Effector memory CD4-positive, alpha-beta T cell (primary cell): Measurements from ENCODE around the gene CHD9.
"Not testable (repeated sequence)": the region's sequence is repeated elsewhere in the genome, so short reads cannot be mapped to it uniquely, and the experiment has no call there.

ENCODE experiments used
- DNase-seq, 3 donors: peaks; one replicate each; pipeline ENCODE4 v3.0.0-alpha.2; 2020
- H3K27ac ChIP-seq: 2 replicates; pipeline ENCODE4 v1.7.0; 2013; ENCODE audit warnings: mild to moderate bottlenecking, low read length, moderate library complexity; ENCODE audit not compliant: insufficient read depth, poor library complexity, severe bottlenecking
- H3K27me3 ChIP-seq: replicated peaks from 2 replicates; pipeline ENCODE4 v1.7.0; 2013; ENCODE audit warnings: mild to moderate bottlenecking, low read length; ENCODE audit not compliant: insufficient read depth, control insufficient read depth, poor library complexity, severe bottlenecking
- H3K36me3 ChIP-seq: 2 replicates; pipeline ENCODE4 v1.7.0; 2013; ENCODE audit warnings: mild to moderate bottlenecking, low read length, moderate library complexity; ENCODE audit not compliant: control insufficient read depth, insufficient read depth
- H3K4me1 ChIP-seq: 2 replicates; pipeline ENCODE4 v1.7.0; 2013; ENCODE audit warnings: low read length, mild to moderate bottlenecking; ENCODE audit not compliant: control insufficient read depth, insufficient read depth, poor library complexity, severe bottlenecking
- H3K4me3 ChIP-seq: 2 replicates; pipeline ENCODE4 v1.7.0; 2013; ENCODE audit warnings: low read length, low read depth, mild to moderate bottlenecking; ENCODE audit not compliant: insufficient read depth, poor library complexity, severe bottlenecking
- H3K9me3 ChIP-seq: 2 replicates; pipeline ENCODE4 v1.7.0; 2013; ENCODE audit warnings: mild to moderate bottlenecking, low read length, moderate library complexity; ENCODE audit not compliant: control insufficient read depth

Gene CHD9

DNA sequence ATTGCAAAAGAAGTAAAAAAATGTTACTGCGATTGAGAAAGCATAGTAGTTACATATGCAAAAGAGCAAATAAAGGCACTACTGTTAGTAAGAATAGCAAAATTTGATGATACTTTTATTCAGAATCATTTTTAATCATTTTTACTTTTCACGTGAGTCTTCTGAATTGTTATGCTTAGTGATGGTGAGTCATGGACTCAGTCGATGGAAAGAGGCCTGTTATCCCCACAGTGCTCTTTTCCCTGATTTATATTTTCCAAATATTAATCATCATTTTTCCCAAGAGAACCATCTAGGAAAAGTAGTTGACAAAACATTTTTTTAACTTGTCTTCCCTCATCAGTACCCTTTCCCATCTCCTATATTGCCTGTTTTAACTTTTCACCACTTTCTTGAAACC is 181.1 kb downstream of the CHD9 start:
- Histone ChIP-seq H3K4me1 (no peaks in the 10 kb centered on the region), H3K27ac (no peak overlapping the region), H3K27me3 (no peaks in the 10 kb centered on the region), H3K4me3 (no peak overlapping the region), H3K9me3 (no peaks in the 10 kb centered on the region), H3K36me3 (peaks cover 5% of the 10 kb centered on the region)
- DNase-seq = no peak

DNA sequence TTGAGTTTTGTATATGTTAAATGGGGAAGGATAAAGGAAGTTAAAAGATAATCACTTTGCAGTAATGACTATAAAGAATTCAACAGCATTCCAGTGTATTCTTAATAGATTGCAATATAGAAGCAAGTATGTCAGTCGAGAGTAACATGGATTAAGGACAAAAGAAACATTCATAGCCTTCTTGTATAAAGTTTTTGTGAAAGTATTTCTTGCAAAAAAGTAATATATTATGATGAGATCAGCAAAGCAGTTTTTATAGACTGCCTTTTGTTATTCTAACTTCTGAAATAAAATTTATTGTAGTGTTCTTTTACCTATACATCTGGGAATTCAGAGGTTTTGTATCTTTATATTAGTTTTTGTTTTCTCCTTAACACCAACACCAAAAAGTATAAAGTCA is 194.5 kb downstream of the CHD9 start:
- Histone ChIP-seq H3K9me3 (no peaks in the 10 kb centered on the region), H3K27ac (no peak overlapping the region), H3K36me3 (peaks cover 16% of the 10 kb centered on the region), H3K4me1 (no peaks in the 10 kb centered on the region), H3K27me3 (no peaks in the 10 kb centered on the region), H3K4me3 (no peak overlapping the region)
- no peak for DNase-seq

DNA sequence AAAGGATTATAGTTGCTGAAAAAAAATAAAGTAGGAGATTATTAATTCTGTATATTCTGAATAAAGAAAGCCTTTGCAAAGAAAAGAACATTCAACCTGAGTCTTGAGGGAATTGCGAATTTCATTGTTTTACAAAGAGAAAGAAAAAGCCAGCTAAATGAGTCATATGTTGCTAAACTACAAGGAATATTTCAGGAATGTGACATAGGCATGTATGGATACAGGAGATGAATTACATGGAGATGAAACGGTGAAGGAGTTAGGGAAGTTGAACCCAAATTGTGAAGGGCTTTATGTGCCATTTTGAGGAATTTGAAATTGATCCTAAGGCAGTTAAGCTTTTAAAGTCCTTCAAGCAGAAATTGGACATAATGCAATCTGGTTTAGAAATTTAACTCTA is 202.2 kb downstream of the CHD9 start:
- no peaks in the 10 kb centered on the region for H3K27me3 ChIP-seq
- no peak overlapping the region for H3K27ac ChIP-seq
- H3K4me1 ChIP-seq = no peaks in the 10 kb centered on the region
- H3K36me3 ChIP-seq = peaks cover 12% of the 10 kb centered on the region
- H3K9me3 ChIP-seq = no peaks in the 10 kb centered on the region
- DNase-seq = no peak
- H3K4me3 ChIP-seq = no peak overlapping the region

DNA sequence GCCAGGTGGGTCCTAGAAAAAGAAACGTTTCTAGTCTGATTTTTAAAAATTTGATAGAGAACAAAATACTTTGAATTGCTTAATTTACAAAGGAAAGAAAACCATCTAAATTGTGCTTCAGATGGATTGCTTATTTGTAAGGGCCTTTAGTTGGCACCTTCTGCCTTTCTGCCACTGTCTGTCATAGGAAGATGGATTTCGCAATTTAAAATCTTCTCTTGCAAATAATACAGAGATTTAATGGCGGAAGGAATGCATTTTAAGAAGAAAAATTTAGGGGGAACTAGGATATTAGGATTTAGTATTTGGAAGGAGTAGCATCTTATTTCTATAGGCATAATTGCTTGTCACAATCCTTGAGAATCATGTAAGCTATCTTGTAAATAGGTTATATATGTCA is 204.0 kb downstream of the CHD9 start:
- no peak for DNase-seq
- no peak overlapping the region for H3K4me3 ChIP-seq
- no peaks in the 10 kb centered on the region for H3K4me1 ChIP-seq
- H3K9me3 ChIP-seq = no peaks in the 10 kb centered on the region
- no peaks in the 10 kb centered on the region for H3K27me3 ChIP-seq
- H3K27ac ChIP-seq = no peak overlapping the region
- H3K36me3 ChIP-seq = peaks cover 16% of the 10 kb centered on the region

DNA sequence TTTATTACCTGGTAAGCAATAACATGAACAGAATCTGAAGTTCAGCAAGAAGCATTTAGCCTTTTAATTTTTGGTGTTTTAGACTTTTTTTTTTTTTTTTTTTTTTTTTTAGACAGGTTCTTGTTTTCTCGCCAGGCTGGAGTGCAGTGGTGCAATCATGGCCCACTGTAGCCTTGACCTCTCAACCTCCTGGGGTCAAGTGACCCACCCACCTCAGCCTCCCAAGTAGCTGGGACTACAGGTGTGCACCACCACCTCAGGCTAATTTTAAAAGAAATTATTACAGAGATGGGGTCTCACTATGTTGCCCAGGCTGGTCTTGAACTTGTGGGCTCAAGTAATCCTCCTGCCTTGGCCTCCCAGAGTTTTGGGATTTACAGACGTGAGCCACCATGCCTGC is 206.5 kb downstream of the CHD9 start:
- DNase-seq = no peak

DNA sequence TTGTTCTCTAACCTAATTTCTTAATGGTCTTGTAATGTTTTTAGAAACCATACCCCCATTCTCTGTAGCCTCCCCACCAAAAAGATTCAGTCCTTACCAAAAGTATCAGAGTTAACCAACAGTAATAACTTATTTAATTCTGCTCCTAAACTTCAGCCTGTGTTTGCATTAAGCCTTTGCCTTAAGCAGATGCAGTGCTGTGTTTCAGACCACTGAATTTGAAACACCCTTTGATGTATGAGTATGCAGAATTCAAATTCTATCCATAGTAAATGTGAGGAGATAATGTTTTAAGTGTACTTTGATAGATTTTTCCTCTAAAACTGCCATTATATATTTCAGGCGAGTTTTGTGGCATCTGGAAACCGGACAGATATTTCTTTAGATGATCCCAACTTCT is 207.9 kb downstream of the CHD9 start:
- no peaks in the 10 kb centered on the region for H3K27me3 ChIP-seq
- no peak for DNase-seq
- H3K9me3 ChIP-seq = no peaks in the 10 kb centered on the region
- peaks cover 11% of the 10 kb centered on the region for H3K36me3 ChIP-seq
- no peaks in the 10 kb centered on the region for H3K4me1 ChIP-seq
- H3K27ac ChIP-seq = no peak overlapping the region
- H3K4me3 ChIP-seq = no peak overlapping the region

More for the DNA sequence above, 206.5 kb downstream of the CHD9 start:
- no peaks in the 10 kb centered on the region for H3K27me3 ChIP-seq
- H3K9me3 ChIP-seq = no peaks in the 10 kb centered on the region
- no peak overlapping the region for H3K27ac ChIP-seq
- H3K36me3 ChIP-seq = peaks cover 11% of the 10 kb centered on the region
- H3K4me3 ChIP-seq = no peak overlapping the region
- no peaks in the 10 kb centered on the region for H3K4me1 ChIP-seq

DNA sequence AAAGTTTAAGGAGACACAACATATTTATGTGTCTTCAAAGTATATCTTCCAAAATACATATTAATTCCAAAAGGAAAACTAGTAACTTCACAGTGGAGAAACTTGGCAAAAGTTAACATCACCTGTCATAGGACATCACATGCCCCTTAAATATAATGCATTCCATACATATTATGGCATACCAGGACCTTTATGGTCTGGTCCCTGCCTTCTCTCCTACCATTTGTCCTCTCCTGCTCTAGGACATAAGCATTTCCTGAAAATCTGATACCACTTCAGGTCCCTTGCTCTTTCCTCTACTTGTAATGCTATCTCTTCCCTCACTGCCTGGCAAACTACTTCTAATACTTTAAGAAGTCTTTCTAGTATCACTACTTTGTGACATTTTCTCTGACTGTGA is 211.4 kb downstream of the CHD9 start:
- H3K4me1 ChIP-seq = no peaks in the 10 kb centered on the region
- no peak for DNase-seq
- H3K4me3 ChIP-seq = no peak overlapping the region
- no peak overlapping the region for H3K27ac ChIP-seq
- peaks cover 4% of the 10 kb centered on the region for H3K36me3 ChIP-seq
- H3K27me3 ChIP-seq = no peaks in the 10 kb centered on the region
- no peaks in the 10 kb centered on the region for H3K9me3 ChIP-seq

DNA sequence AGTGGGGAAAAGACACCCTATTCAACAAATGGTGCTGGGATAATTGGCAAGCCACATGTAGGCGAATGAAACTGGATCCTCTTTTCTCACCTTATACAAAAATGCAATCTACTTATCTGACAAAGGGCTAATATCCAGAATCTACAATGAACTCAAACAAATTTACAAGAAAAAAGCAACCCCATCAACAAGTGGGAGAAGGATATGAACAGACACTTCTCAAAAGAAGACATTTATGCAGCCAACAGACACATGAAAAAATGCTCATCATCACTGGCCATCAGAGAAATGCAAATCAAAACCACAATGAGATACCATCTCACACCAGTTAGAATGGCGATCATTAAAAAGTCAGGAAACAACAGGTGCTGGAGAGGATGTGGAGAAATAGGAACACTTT is 223.7 kb downstream of the CHD9 start:
- not testable (repeated sequence) for H3K4me3 ChIP-seq, H3K27ac ChIP-seq, DNase-seq, H3K27me3 ChIP-seq, H3K4me1 ChIP-seq, H3K9me3 ChIP-seq
- peaks cover 19% of the 10 kb centered on the region for H3K36me3 ChIP-seq

DNA sequence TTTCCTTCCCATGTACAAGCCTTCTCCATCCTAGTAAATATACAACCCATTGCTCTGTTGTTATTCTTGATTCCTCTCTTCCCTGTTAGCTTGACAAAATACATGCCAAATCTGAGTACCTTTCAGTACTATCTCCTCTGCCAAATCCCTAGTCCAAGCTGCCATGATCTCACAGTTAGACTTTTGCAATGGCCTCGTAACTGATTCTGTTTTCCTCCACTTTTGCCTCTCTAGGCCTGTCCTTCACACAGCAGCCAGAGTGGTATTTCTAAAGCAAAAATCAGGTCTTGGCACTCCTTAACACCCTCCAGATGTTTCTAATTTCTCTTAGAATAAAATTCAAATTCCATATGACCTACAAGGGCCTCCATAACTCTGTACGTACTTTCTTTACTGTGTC is 226.5 kb downstream of the CHD9 start:
- no peaks in the 10 kb centered on the region for H3K9me3 ChIP-seq
- H3K36me3 ChIP-seq = peaks cover 10% of the 10 kb centered on the region
- no peak overlapping the region for H3K27ac ChIP-seq
- H3K4me3 ChIP-seq = no peak overlapping the region
- DNase-seq = no peak
- no peaks in the 10 kb centered on the region for H3K4me1 ChIP-seq
- H3K27me3 ChIP-seq = no peaks in the 10 kb centered on the region

DNA sequence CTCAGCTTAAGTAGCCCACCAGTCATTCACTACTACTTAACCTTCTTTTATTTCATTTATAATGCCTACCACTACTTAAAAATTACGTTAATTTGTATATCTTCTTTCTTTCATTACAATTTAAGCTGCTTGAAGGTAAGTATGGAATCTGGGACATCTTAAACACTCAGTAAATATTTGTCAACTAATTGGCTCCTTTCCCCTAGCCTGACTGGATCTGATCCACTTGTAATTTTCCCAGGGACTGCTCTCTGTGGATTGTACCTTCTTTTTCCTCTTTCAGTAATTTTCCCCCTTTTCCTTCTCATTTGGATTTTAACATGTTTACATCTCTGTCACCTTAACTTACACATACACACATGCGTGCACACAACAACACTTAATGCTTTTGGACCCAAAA is 227.1 kb downstream of the CHD9 start:
- Histone ChIP-seq H3K27ac (no peak overlapping the region), H3K4me1 (no peaks in the 10 kb centered on the region), H3K27me3 (no peaks in the 10 kb centered on the region), H3K9me3 (no peaks in the 10 kb centered on the region), H3K4me3 (no peak overlapping the region), H3K36me3 (peaks cover 10% of the 10 kb centered on the region)
- no peak for DNase-seq

DNA sequence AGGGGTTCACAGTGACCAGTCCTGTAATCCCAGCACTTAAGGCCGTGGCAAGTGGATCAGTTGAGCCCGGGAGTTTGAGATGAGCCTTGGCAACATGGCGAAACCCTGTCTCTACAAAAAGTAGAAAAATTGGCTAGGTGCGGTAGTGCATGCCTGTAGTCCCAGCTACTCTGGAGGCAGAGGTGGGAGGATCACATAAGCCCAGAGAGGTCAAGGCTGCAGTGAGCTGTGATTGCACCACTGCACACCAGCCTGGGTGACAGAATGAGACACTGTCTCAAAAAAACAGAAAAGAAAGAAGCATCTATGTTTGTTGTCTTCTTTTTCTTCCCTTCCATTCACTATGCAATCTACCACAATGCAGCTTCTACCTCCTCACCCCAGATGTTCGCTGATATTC is 227.5 kb downstream of the CHD9 start:
- Histone ChIP-seq H3K9me3 (no peaks in the 10 kb centered on the region), H3K27me3 (no peaks in the 10 kb centered on the region), H3K27ac (no peak overlapping the region), H3K4me3 (no peak overlapping the region), H3K36me3 (peaks cover 9% of the 10 kb centered on the region), H3K4me1 (no peaks in the 10 kb centered on the region)
- no peak for DNase-seq
